ENCODE data around the gene APP.

APP gene

DNA sequence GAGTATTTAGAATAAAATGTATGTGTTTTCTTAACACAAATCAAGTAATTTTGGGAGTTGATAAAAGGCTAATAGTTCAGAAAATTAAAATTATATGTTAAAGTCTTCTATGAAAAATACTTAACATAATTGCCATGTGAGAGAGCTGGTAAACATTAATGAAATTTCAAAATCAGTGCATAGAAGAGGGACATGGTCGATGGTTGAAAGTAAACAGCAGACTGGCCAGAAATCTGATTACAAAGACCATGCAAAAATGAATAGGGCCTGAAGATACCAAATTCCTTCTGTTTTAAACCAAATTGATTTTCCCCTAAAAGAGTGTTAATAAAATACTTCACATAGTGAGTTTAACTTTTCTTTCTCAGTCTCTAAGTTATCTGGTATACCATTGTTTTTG is 307.5 kb downstream of the APP start:
- no peak overlapping the region for H3K9ac ChIP-seq (ENCODE audit: low read depth, low read length)
- no peaks in the 10 kb centered on the region for H3K36me3 ChIP-seq (ENCODE audit: insufficient read depth, low read length)
- H3K4me1 ChIP-seq (ENCODE audit: insufficient read depth, low read length): no peaks in the 10 kb centered on the region
- H3K9me3 ChIP-seq (ENCODE audit: control insufficient read depth, insufficient read depth, low read length): no peaks in the 10 kb centered on the region

DNA sequence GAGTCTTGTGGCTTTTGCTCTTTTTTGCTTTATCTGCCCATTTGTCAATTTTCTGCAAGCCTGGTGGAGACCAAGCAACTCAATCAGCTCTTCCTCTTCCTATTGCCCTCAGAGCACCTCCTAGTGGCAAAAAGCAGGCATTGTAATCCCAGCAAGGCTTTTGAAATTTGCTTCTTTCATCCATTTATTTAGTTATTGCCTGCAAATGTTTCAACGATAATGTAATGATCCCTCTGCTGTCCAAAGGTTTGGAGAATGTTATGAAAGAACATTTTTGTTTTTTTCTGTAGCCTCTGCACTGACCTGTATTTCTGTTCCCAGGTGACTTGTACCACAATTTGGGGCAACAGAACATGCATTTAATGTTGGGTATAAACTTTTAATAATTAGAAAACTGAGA is 308.0 kb downstream of the APP start:
- Histone ChIP-seq H3K9me3 (ENCODE audit: control insufficient read depth, insufficient read depth, low read length) (no peaks in the 10 kb centered on the region), H3K36me3 (ENCODE audit: insufficient read depth, low read length) (no peaks in the 10 kb centered on the region), H3K4me1 (ENCODE audit: insufficient read depth, low read length) (no peaks in the 10 kb centered on the region), H3K9ac (ENCODE audit: low read depth, low read length) (no peak overlapping the region)

DNA sequence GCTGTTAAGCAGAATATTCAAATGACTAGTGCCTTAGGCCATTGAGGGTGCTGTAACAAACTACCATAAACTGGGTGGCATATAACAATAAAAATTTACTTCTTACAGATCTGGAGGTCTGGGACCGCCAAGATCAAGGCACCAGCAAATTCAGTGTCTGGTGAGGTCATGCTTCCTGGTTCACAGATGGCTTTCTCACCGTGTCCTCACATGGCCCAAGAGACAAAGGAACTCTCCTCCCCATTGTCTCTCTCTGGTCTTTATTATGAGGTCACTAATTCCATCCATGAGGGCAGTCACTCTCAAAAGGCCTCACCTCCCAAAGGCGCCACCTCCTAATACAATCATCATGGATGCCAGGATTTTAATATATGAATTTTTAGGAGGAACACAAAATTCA is 308.5 kb downstream of the APP start:
- Histone ChIP-seq H3K36me3 (ENCODE audit: insufficient read depth, low read length) (no peaks in the 10 kb centered on the region), H3K9ac (ENCODE audit: low read depth, low read length) (no peak overlapping the region), H3K9me3 (ENCODE audit: control insufficient read depth, insufficient read depth, low read length) (no peaks in the 10 kb centered on the region), H3K4me1 (ENCODE audit: insufficient read depth, low read length) (no peaks in the 10 kb centered on the region)

DNA sequence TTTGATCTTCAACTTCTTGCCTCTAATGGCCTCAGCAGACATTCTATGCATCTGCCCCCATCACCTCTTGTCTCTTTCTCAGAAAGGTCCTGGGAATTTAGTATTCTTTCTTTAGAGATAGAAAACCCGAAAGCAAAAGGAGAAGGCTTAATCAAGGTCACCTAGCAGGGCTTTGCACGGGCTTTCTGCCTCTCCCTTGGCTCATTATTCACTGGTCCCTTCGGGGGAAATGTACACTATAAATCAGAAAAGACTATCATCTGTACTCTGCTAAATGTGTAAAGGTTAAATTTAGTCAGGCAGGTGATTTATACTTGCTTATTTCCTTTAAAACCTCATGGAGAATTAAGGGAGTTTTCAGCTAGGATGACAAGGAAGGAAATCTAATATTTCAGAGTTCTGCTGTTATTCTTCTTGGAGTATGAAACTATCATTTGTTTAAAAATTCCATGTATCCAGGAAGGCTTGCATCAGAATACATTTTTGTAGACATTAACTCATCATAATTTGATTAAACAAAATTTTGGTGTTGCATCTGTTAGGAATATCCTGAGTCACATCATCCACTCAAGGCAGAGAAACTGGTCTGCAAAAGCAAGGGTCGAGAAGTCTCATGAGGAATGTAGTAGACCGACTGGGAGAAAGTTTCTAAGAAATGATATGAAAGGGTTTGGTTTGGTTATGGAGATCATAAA is 311.2 kb downstream of the APP start:
- Histone ChIP-seq H3K9me3 (ENCODE audit: control insufficient read depth, insufficient read depth, low read length) (no peaks in the 10 kb centered on the region), H3K4me1 (ENCODE audit: insufficient read depth, low read length) (no peaks in the 10 kb centered on the region)

GRCh38 chr21:25858325-25858724 is 312.2 kb downstream of the APP start:
- H3K9me3 ChIP-seq (ENCODE audit: control insufficient read depth, insufficient read depth, low read length): no peaks in the 10 kb centered on the region
- H3K9ac ChIP-seq (ENCODE audit: low read depth, low read length): no peak overlapping the region
- H3K4me1 ChIP-seq (ENCODE audit: insufficient read depth, low read length): no peaks in the 10 kb centered on the region
- H3K36me3 ChIP-seq (ENCODE audit: insufficient read depth, low read length): no peaks in the 10 kb centered on the region

More for the DNA sequence above, 311.2 kb downstream of the APP start:
- H3K36me3 ChIP-seq (ENCODE audit: insufficient read depth, low read length): no peaks in the 10 kb centered on the region
- no peak overlapping the region for H3K9ac ChIP-seq (ENCODE audit: low read depth, low read length)

GRCh38 chr21:25857308-25858074 is 313.1 kb downstream of the APP start:
- Histone ChIP-seq H3K4me1 (ENCODE audit: insufficient read depth, low read length) (no peaks in the 10 kb centered on the region), H3K36me3 (ENCODE audit: insufficient read depth, low read length) (no peaks in the 10 kb centered on the region), H3K9ac (ENCODE audit: low read depth, low read length) (no peak overlapping the region), H3K9me3 (ENCODE audit: control insufficient read depth, insufficient read depth, low read length) (no peaks in the 10 kb centered on the region)

- H3K4me1 ChIP-seq (ENCODE audit: insufficient read depth, low read length): no peaks in the 10 kb centered on the region
- no peaks in the 10 kb centered on the region for H3K36me3 ChIP-seq (ENCODE audit: insufficient read depth, low read length)
- H3K9me3 ChIP-seq (ENCODE audit: control insufficient read depth, insufficient read depth, low read length): no peaks in the 10 kb centered on the region
- H3K9ac ChIP-seq (ENCODE audit: low read depth, low read length): no peak overlapping the region
These were observed 315.0 kb downstream of the APP start for GRCh38 chr21:25855576-25855975.

- Histone ChIP-seq H3K9ac (ENCODE audit: low read depth, low read length) (no peak overlapping the region), H3K9me3 (ENCODE audit: control insufficient read depth, insufficient read depth, low read length) (peaks cover 4% of the 10 kb centered on the region; the same call in 1 of the 2 replicates), H3K4me1 (ENCODE audit: insufficient read depth, low read length) (no peaks in the 10 kb centered on the region), H3K36me3 (ENCODE audit: insufficient read depth, low read length) (no peaks in the 10 kb centered on the region)
These were observed 320.3 kb downstream of the APP start for GRCh38 chr21:25850126-25850842.

DNA sequence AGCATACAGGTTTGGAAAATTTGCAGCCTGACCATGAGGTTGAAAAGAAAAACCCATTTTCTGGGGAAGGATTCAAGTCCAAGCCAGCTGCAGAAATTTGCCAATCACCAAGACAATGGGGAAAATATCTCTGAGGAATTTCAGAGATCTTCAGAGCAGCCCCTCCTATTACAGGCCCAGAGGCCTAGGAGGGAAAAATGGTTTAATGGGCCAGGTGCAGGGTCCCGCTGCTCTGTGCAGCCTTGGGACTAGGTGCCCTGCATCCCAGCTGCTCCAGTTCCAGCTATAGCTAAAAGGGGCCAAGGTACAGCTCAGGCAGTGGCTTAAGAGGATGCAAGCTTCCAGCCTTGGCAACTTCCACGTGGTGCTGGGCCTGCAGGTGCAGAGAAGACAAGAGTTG is 322.3 kb downstream of the APP start:
- H3K4me1 ChIP-seq (ENCODE audit: insufficient read depth, low read length): no peaks in the 10 kb centered on the region
- H3K36me3 ChIP-seq (ENCODE audit: insufficient read depth, low read length): no peaks in the 10 kb centered on the region

GRCh38 chr21:25845729-25846256 is 324.8 kb downstream of the APP start:
- Histone ChIP-seq H3K36me3 (ENCODE audit: insufficient read depth, low read length) (no peaks in the 10 kb centered on the region), H3K9ac (ENCODE audit: low read depth, low read length) (no peak overlapping the region), H3K4me1 (ENCODE audit: insufficient read depth, low read length) (no peaks in the 10 kb centered on the region), H3K9me3 (ENCODE audit: control insufficient read depth, insufficient read depth, low read length) (peaks cover 4% of the 10 kb centered on the region; the same call in 1 of the 2 replicates)

More for the DNA sequence above, 322.3 kb downstream of the APP start:
- Histone ChIP-seq H3K9me3 (ENCODE audit: control insufficient read depth, insufficient read depth, low read length) (peaks cover 4% of the 10 kb centered on the region; the same call in 1 of the 2 replicates), H3K9ac (ENCODE audit: low read depth, low read length) (no peak overlapping the region)

DNA sequence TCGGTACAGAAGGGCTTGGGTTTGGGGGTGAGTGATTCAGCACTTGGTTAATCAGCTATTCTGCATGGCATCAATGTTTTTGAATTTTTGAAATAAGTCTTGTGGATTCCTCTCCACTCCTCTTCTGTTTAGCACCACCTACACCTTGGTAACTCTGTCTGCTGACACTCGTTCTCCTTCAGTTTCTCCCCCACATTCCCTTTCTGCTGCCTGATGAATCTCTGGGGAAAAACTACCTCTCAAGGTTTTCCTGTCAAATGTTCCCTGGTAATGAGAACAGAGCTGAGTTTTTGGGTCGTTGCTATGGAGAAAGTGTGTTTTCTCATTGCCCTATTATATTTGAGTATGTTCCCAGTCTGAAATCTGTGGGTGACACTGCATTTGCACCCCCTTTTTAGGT is 327.6 kb downstream of the APP start:
- Histone ChIP-seq H3K4me1 (ENCODE audit: insufficient read depth, low read length) (no peaks in the 10 kb centered on the region), H3K36me3 (ENCODE audit: insufficient read depth, low read length) (no peaks in the 10 kb centered on the region), H3K9ac (ENCODE audit: low read depth, low read length) (no peak overlapping the region)

DNA sequence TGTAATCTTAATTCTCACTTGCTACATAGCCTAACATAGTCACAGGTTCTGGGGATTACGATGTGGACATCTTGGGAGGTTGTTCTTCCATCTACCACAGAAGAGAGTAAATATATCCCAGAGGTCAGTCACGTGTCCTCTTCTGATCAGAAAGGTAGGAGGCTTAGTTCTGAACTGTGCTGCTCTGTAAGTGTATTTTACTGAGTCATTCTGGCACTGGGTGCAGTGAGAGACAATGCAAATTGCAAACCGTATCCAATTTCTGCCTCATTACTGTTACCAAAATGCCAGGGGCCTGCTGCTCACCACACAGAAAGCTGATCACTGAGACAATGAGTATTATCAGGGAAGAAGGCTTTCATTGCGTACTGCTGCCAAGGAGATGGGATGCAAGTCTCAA is 331.8 kb downstream of the APP start:
- Histone ChIP-seq H3K9me3 (ENCODE audit: control insufficient read depth, insufficient read depth, low read length) (no peaks in the 10 kb centered on the region), H3K4me1 (ENCODE audit: insufficient read depth, low read length) (no peaks in the 10 kb centered on the region), H3K36me3 (ENCODE audit: insufficient read depth, low read length) (no peaks in the 10 kb centered on the region), H3K9ac (ENCODE audit: low read depth, low read length) (no peak overlapping the region)

More for the DNA sequence above, 327.6 kb downstream of the APP start:
- no peaks in the 10 kb centered on the region; the same call in 1 of the 2 replicates for H3K9me3 ChIP-seq (ENCODE audit: control insufficient read depth, insufficient read depth, low read length)

DNA sequence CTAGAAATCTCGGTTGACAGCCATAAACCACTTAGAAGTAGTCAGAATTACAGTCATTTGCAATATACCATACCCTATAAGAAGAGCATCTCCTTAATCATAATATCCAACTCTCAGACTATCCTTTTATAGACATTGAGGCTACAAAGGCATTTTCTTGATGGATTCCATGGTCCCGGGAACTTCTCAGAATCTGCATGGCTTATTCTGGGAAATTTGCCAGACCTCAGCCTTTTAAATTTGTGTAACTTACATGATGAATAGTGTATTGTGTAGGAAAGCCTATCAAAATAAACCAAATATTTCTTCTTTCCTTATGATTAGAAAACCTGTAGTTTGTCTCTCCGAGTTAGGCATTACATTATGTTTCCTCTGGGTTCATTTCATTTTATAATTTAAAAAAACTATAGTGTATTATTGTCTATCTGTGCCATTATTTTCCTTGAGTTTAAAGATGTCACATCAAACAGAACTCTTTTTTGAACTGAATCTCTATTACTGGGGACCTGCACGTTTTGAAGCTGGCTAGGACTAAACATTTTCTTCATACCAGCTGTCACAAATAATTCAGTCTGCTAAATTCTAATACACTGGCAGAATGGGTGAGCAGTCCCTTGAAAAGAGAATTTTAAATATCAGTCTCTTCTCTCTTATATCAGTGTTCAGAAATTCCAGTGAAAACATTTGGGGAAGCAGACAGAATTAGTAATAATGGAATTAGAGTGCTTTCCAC is 332.9 kb downstream of the APP start:
- no peaks in the 10 kb centered on the region for H3K36me3 ChIP-seq (ENCODE audit: insufficient read depth, low read length)
- H3K4me1 ChIP-seq (ENCODE audit: insufficient read depth, low read length): no peaks in the 10 kb centered on the region
- no peaks in the 10 kb centered on the region for H3K9me3 ChIP-seq (ENCODE audit: control insufficient read depth, insufficient read depth, low read length)
- H3K9ac ChIP-seq (ENCODE audit: low read depth, low read length): no peak overlapping the region

GRCh38 chr21:25836396-25836795 is 334.2 kb downstream of the APP start:
- no peak overlapping the region for H3K9ac ChIP-seq (ENCODE audit: low read depth, low read length)
- no peaks in the 10 kb centered on the region for H3K9me3 ChIP-seq (ENCODE audit: control insufficient read depth, insufficient read depth, low read length)
- no peaks in the 10 kb centered on the region for H3K4me1 ChIP-seq (ENCODE audit: insufficient read depth, low read length)
- H3K36me3 ChIP-seq (ENCODE audit: insufficient read depth, low read length): no peaks in the 10 kb centered on the region

Data from ES-I3 (cell line).